Epithelial cell of proximal tubule (primary cell): ENCODE measurements around the gene KCNJ12. TPM values are rescaled to one million over a fixed set of nuclear protein-coding genes. Genes with fewer than 3 reads are reported as not detected.
"Not testable (repeated sequence)": the region's sequence is repeated elsewhere in the genome, so short reads cannot be mapped to it uniquely, and the experiment has no call there.

Experiments used
- DNase-seq: peaks from one replicate; pipeline ENCODE4 v3.0.0-alpha.2; 2011; ENCODE audit warnings: low read depth
- H3K4me3 ChIP-seq: 2 replicates; pipeline ENCODE4 v1.5.1; 2011; ENCODE audit warnings: low read depth, mild to moderate bottlenecking, low read length
- CTCF ChIP-seq: conservative IDR thresholded peaks from 2 replicates; pipeline ENCODE4 v1.5.1; 2012; ENCODE audit warnings: low read depth, mild to moderate bottlenecking, low read length
- total RNA-seq: library from RNA; depleted of rRNA; stranded (reverse); fragments of >200 nt; gene quantifications from 2 replicates; pipeline ENCODE4 v1.2.3, GENCODE V29; 2015

Gene KCNJ12
- total RNA-seq, 1 donor from 2014 or later = 0.06 TPM

GRCh38 chr17:21452377-21453143, 76.4 kb downstream of the KCNJ12 start:
- peak; percentile 72 for TF ChIP-seq CTCF
- peak; percentile 13 for DNase-seq
- peak overlapping the region; percentile 46 for H3K4me3 ChIP-seq

GRCh38 chr17:21453144-21453898, 77.2 kb downstream of the KCNJ12 start:
- TF ChIP-seq CTCF = no peak

GRCh38 chr17:21454006-21454405, 77.8 kb downstream of the KCNJ12 start:
- DNase-seq, H3K4me3 ChIP-seq: not testable (repeated sequence)

More at GRCh38 chr17:21453144-21453898, 77.2 kb downstream of the KCNJ12 start:
- DNase-seq = no peak
- H3K4me3 ChIP-seq = no peak overlapping the region

- no peak for TF ChIP-seq CTCF
- no peak overlapping the region for H3K4me3 ChIP-seq
- DNase-seq = no peak
Measured at GRCh38 chr17:21454441-21454840, 78.3 kb downstream of the KCNJ12 start.

- H3K4me3 ChIP-seq = no peak overlapping the region
- no peak for DNase-seq
- no peak for TF ChIP-seq CTCF
Measured at GRCh38 chr17:21455761-21456160, 79.6 kb downstream of the KCNJ12 start.

- not testable (repeated sequence) for DNase-seq, H3K4me3 ChIP-seq
Measured at GRCh38 chr17:21456449-21456848, 80.3 kb downstream of the KCNJ12 start.

GRCh38 chr17:21457051-21458026, 81.2 kb downstream of the KCNJ12 start:
- TF ChIP-seq CTCF = peak; percentile 79
- DNase-seq = peak; percentile 37
- H3K4me3 ChIP-seq = no peak overlapping the region
